Bronchial epithelial cell (primary cell): ENCODE measurements around the gene HCFC1R1. TPM values are rescaled to one million over a fixed set of nuclear protein-coding genes. Genes with fewer than 3 reads are reported as not detected.
A peak's percentile ranks its signal among the peaks of the same experiment; 100 is the strongest.

ENCODE experiments used
- DNase-seq: peaks from one replicate; pipeline ENCODE4 v3.0.0-alpha.2; 2010; ENCODE audit warnings: low read depth
- FAIRE-seq: peaks from 2 replicates; lab custom pipeline; 2011; peaks lifted over from hg19 to GRCh38; lab: Jason Lieb, UNC
- H3K27me3 ChIP-seq: 2 replicates; pipeline ENCODE4 v1.5.1; 2011; ENCODE audit warnings: low read length; ENCODE audit not compliant: control insufficient read depth, insufficient read depth
- H3K36me3 ChIP-seq: 2 replicates; pipeline ENCODE4 v1.5.1; 2011; ENCODE audit warnings: low read length; ENCODE audit not compliant: control insufficient read depth, insufficient read depth
- H3K4me3 ChIP-seq: 2 replicates; pipeline ENCODE4 v1.5.1; 2011; ENCODE audit warnings: mild to moderate bottlenecking, low read depth, low read length, control low read depth
- CTCF ChIP-seq: IDR thresholded peaks from 2 replicates; pipeline ENCODE4 v1.5.1; 2011; ENCODE audit warnings: mild to moderate bottlenecking, moderate library complexity, low read length, control low read depth, inconsistent platforms; ENCODE audit not compliant: insufficient read depth, severe bottlenecking
- total RNA-seq: library from RNA; depleted of rRNA; stranded (reverse); fragments of >200 nt; gene quantifications from 2 replicates; pipeline ENCODE4 v1.2.1, GENCODE V29; 2014

HCFC1R1 gene
- total RNA-seq, 1 donor from 2014 or later = 1.1 TPM

- H3K27me3 ChIP-seq = peaks cover 4% of the 10 kb centered on the region
- no peaks in the 10 kb centered on the region for H3K36me3 ChIP-seq
- no peak for TF ChIP-seq CTCF
- no peak for FAIRE-seq
- H3K4me3 ChIP-seq = no peak overlapping the region
- peak; percentile 67 for DNase-seq
Measured at GRCh38 chr16:2992383-2993081, 31.2 kb downstream of the HCFC1R1 start.

GRCh38 chr16:2991566-2992261, 32.0 kb downstream of the HCFC1R1 start:
- peaks cover 7% of the 10 kb centered on the region for H3K27me3 ChIP-seq
- TF ChIP-seq CTCF = no peak
- no peak for FAIRE-seq

GRCh38 chr16:2990891-2991290, 32.9 kb downstream of the HCFC1R1 start:
- Histone ChIP-seq H3K36me3 (no peaks in the 10 kb centered on the region), H3K4me3 (no peak overlapping the region), H3K27me3 (peaks cover 7% of the 10 kb centered on the region)
- FAIRE-seq (no peak), DNase-seq (no peak)
- TF ChIP-seq CTCF = no peak

More at GRCh38 chr16:2991566-2992261, 32.0 kb downstream of the HCFC1R1 start:
- Histone ChIP-seq H3K4me3 (no peak overlapping the region), H3K36me3 (no peaks in the 10 kb centered on the region)
- DNase-seq = no peak

GRCh38 chr16:2988590-2989099, 35.1 kb downstream of the HCFC1R1 start:
- no peak for FAIRE-seq
- Histone ChIP-seq H3K36me3 (no peaks in the 10 kb centered on the region), H3K27me3 (peaks cover 7% of the 10 kb centered on the region), H3K4me3 (no peak overlapping the region)
- DNase-seq = no peak
- TF ChIP-seq CTCF = no peak

GRCh38 chr16:2987833-2988232, 35.9 kb downstream of the HCFC1R1 start:
- TF ChIP-seq CTCF = no peak
- no peak for FAIRE-seq

More at GRCh38 chr16:2987833-2988232, 35.9 kb downstream of the HCFC1R1 start:
- peaks cover 7% of the 10 kb centered on the region for H3K27me3 ChIP-seq
- H3K4me3 ChIP-seq = no peak overlapping the region
- H3K36me3 ChIP-seq = no peaks in the 10 kb centered on the region
- no peak for DNase-seq
